Type B pancreatic cell (in vitro differentiated cells): Measurements from ENCODE around the gene SMIM33. TPM values are rescaled to one million over a fixed set of nuclear protein-coding genes. Genes with fewer than 3 reads are reported as not detected.
"Not testable (repeated sequence)": the region's sequence is repeated elsewhere in the genome, so short reads cannot be mapped to it uniquely, and the experiment has no call there.

Source experiments
- DNase-seq: peaks from one replicate; pipeline ENCODE4 v3.0.0; 2021; ENCODE audit warnings: mixed read lengths; ENCODE audit not compliant: unreplicated experiment; ENCODE audit errors: extremely low spot score
- H3K27ac Mint-ChIP-seq: 2 replicates; pipeline ENCODE4 v1.8.0; 2021; ENCODE audit warnings: mild to moderate bottlenecking, mixed read lengths
- H3K27me3 Mint-ChIP-seq: 2 replicates; pipeline ENCODE4 v1.8.0; 2021; ENCODE audit warnings: mixed read lengths
- H3K36me3 Mint-ChIP-seq: 2 replicates; pipeline ENCODE4 v1.8.0; 2021; ENCODE audit warnings: mixed read lengths
- H3K4me1 Mint-ChIP-seq: one replicate; pipeline ENCODE4 v1.8.0; 2021; ENCODE audit warnings: mixed read lengths; ENCODE audit not compliant: unreplicated experiment
- H3K4me3 Mint-ChIP-seq: 2 replicates; pipeline ENCODE4 v1.8.0; 2021; ENCODE audit warnings: mild to moderate bottlenecking, mixed read lengths
- H3K9me3 Mint-ChIP-seq: 2 replicates; pipeline ENCODE4 v1.8.0; 2021; ENCODE audit warnings: mixed read lengths
- CTCF ChIP-seq: fragments of 200-600 bp; sonication (generic); conservative IDR thresholded peaks from 2 replicates; pipeline ENCODE4 v1.5.0; 2021; ENCODE audit warnings: antibody characterized with exemption, mild to moderate bottlenecking
- total RNA-seq: library from RNA; stranded (reverse); gene quantifications from 2 replicates; pipeline ENCODE4 v1.2.1, GENCODE V29; 2021; ENCODE audit warnings: low replicate concordance

Gene SMIM33
- total RNA-seq, 1 donor from 2014 or later, result not detected

DNA sequence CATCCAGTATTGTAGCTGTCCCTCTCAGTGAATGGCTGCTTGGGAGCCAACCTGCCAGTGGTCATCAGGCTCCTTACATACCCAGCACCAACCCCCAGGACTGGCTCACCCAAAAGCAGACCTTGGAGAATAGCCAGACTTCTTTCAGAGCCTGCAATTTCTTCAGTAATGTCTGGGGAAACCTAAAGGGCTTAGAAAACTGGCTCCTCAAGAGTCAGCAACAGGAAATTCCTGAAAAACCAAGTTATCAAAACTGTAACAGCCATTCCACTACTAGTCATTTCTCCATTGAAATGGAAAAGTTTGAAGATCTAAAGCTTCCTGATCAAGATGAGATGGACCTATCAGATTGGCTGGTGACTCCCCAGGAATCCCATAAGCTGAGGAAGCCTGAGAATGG, 24.0 kb downstream of the SMIM33 start:
- DNase-seq, result no peak
- no peak for TF ChIP-seq CTCF
- Mint-ChIP-seq H3K4me1 (peaks cover 9% of the 10 kb centered on the region), H3K4me3 (no peak overlapping the region), H3K9me3 (no peaks in the 10 kb centered on the region), H3K36me3 (no peaks in the 10 kb centered on the region), H3K27ac (peak overlapping the region; percentile 73), H3K27me3 (no peaks in the 10 kb centered on the region)

DNA sequence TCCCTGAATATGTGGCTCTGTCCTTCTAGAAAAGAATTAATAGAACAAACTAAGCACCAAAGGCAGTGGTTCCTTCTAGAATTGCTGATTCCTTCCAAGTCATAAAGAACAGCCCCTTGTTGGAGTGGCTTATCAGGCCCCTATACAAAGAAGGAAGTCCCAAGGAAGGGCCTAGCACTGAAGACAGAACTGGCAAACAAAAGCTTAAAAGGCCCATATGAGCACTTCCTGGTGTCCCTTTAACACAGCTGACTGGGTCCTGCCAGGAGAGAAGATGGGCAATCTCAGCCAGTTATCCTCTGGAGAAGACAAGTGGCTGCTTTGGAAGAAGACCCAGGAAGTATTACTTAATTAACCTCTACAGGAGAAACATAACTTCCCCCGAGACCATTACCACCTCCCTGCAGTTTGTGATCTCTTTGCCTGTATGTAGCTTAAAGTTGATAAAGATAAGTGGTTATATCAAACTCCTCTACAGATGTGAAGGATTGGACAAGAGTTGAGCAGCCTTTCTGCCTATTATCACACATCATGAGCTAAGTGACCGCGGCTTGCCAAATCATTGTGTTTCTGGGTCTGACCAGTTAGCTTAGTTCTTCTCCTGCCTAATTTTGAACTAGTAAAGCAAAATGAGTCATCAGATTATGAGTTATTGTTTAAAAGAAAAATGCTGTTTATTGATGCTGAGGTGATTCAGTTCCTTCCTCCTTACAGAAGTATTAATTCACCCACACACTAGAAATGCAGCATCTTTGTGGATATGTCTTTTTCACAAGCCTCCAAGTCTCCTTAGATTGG, 25.0 kb downstream of the SMIM33 start:
- peaks cover 9% of the 10 kb centered on the region for H3K4me1 Mint-ChIP-seq
- no peak for TF ChIP-seq CTCF
- no peak for DNase-seq
- no peaks in the 10 kb centered on the region for H3K36me3 Mint-ChIP-seq
- no peaks in the 10 kb centered on the region for H3K9me3 Mint-ChIP-seq
- H3K27ac Mint-ChIP-seq, result peak overlapping the region; percentile 72
- H3K4me3 Mint-ChIP-seq, result no peak overlapping the region
- no peaks in the 10 kb centered on the region for H3K27me3 Mint-ChIP-seq

DNA sequence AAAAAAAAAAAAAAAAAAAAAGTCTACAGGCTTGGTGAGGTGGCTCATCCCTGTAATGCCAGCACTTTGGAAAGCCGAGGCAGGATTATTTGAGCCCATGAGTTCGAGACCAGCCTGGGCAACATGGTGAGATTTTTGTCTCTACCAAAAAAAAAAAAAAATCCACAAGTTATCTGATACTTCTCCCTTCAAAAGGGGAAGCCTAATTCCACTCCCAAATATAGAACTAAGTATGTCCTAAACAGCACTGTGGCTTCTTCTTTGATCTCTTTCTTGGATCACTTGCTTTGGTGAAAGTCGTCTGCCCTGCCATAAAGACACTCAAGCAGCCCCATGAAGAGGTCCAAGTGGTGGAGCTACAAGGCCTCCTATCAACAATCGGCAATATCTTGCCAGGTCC, 30.6 kb downstream of the SMIM33 start:
- TF ChIP-seq CTCF, result no peak
- Mint-ChIP-seq H3K9me3 (no peaks in the 10 kb centered on the region), H3K4me3 (no peak overlapping the region), H3K27ac (no peak overlapping the region), H3K36me3 (no peaks in the 10 kb centered on the region), H3K27me3 (peaks cover 3% of the 10 kb centered on the region), H3K4me1 (peaks cover 10% of the 10 kb centered on the region)
- DNase-seq, result no peak

- not testable (repeated sequence) for H3K9me3 Mint-ChIP-seq, H3K27me3 Mint-ChIP-seq, H3K4me1 Mint-ChIP-seq, H3K27ac Mint-ChIP-seq, H3K36me3 Mint-ChIP-seq, DNase-seq
- H3K4me3 Mint-ChIP-seq, result peak overlapping the region; percentile 70
Measured at GRCh38 chr5:139503036-139503817, 32.4 kb downstream of the SMIM33 start.

GRCh38 chr5:139503879-139504278, 33.1 kb downstream of the SMIM33 start:
- H3K36me3 Mint-ChIP-seq, H3K27ac Mint-ChIP-seq, DNase-seq, H3K27me3 Mint-ChIP-seq, H3K4me1 Mint-ChIP-seq, H3K9me3 Mint-ChIP-seq: not testable (repeated sequence)
- peak overlapping the region; percentile 70 for H3K4me3 Mint-ChIP-seq

DNA sequence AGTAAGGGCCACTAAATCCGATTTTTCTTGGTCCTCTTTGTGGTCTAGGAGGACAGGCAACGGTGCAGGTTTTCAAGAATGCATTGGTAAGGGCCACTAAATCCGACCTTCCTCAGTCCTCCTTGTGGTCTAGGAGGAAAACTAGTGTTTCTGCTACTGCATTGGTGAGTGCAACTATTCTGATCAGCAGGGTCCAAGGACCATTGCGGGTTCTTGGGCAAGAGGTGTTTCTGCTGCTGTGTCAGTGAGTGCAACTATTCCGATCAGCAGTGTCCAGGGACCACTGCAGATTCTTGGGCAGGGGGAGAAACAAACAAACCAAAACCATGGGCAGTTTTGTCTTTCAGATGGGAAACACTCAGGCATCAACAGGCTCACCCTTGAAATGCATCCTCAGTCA, 33.9 kb downstream of the SMIM33 start:
- not testable (repeated sequence) for H3K36me3 Mint-ChIP-seq, DNase-seq, H3K9me3 Mint-ChIP-seq, H3K4me3 Mint-ChIP-seq, H3K4me1 Mint-ChIP-seq, H3K27ac Mint-ChIP-seq, H3K27me3 Mint-ChIP-seq

DNA sequence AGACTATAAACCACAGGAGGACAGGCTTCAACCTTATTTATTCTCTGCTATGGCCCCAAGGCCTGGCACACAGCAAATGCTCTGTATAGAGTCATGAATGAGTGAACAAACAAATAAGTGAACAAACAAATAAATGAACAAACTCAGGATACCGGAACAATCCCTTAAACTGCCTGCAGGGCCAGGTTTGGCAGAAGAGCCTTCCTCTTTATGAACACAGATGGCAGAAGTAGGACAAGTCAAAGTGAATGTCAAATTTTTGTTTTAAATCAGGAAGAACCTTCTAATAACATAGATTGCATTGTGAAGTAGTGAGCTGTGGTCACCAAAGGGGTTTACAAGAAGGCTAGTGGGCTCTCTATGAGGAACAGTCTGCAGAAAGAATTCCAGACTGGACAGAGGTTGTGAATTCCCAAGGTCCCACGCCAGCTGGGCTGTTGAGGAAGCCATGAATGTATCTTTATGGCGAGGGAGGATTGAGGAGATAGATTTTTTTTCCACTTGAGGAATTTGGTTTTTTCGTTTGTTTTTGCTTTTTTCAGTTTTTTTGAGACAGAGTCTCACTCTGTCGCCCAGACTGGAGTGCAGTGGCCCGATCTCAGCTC, 42.1 kb downstream of the SMIM33 start:
- peaks cover 8% of the 10 kb centered on the region for H3K27me3 Mint-ChIP-seq
- H3K36me3 Mint-ChIP-seq, result no peaks in the 10 kb centered on the region
- H3K27ac Mint-ChIP-seq, result no peak overlapping the region
- no peak for DNase-seq
- H3K9me3 Mint-ChIP-seq, result no peaks in the 10 kb centered on the region
- no peak for TF ChIP-seq CTCF
- H3K4me1 Mint-ChIP-seq, result peaks cover 4% of the 10 kb centered on the region
- H3K4me3 Mint-ChIP-seq, result no peak overlapping the region
